ENCODE measurements around the gene GPS2.
A peak's percentile ranks its signal among the peaks of the same experiment; 100 is the strongest.

Gene GPS2

GRCh38 chr17:7292194-7292593 lies 23.0 kb downstream of the GPS2 start:
- no peak for DNase-seq

- no peak for DNase-seq
Measured at GRCh38 chr17:7290685-7291084, 24.5 kb downstream of the GPS2 start.

GRCh38 chr17:7290166-7290565 lies 25.0 kb downstream of the GPS2 start:
- DNase-seq, result no peak

GRCh38 chr17:7289256-7290032 lies 25.7 kb downstream of the GPS2 start:
- DNase-seq, result no peak

GRCh38 chr17:7285679-7286078 lies 29.5 kb downstream of the GPS2 start:
- DNase-seq, result no peak

- DNase-seq, result no peak
Measured at GRCh38 chr17:7284911-7285310, 30.2 kb downstream of the GPS2 start.

GRCh38 chr17:7283471-7284216 lies 31.5 kb downstream of the GPS2 start:
- DNase-seq, result no peak

- no peak for DNase-seq
Measured at GRCh38 chr17:7282752-7283321, 32.3 kb downstream of the GPS2 start.

GRCh38 chr17:7281953-7282751 lies 33.0 kb downstream of the GPS2 start:
- DNase-seq, result no peak

- DNase-seq, result peak; percentile 74
Measured at GRCh38 chr17:7281074-7281952, 33.8 kb downstream of the GPS2 start, which contains the start of gene SLC2A4. Gene SLC2A4, plus strand, starts transcription at chr17:7281718. Its CDS starts 217 bp downstream, at chr17:7281935.

- DNase-seq, result peak; percentile 16
Measured at GRCh38 chr17:7280519-7281073, 34.6 kb downstream of the GPS2 start.

- no peak for DNase-seq
Measured at GRCh38 chr17:7279448-7279847, 35.7 kb downstream of the GPS2 start.

- no peak for DNase-seq
Measured at GRCh38 chr17:7266784-7267183, 48.4 kb downstream of the GPS2 start.

GRCh38 chr17:7263801-7264078 lies 51.4 kb downstream of the GPS2 start:
- no peak for DNase-seq

- no peak for DNase-seq
Measured at GRCh38 chr17:7262935-7263800, 52.0 kb downstream of the GPS2 start.

Data from NCI-H774 (cell line).